Type B pancreatic cell (in vitro differentiated cells): ENCODE data around the gene XRCC4. TPM values are rescaled to one million over a fixed set of nuclear protein-coding genes. Genes with fewer than 3 reads are reported as not detected.
"Not testable (repeated sequence)": the region's sequence is repeated elsewhere in the genome, so short reads cannot be mapped to it uniquely, and the experiment has no call there.

Experiments
- DNase-seq: peaks from one replicate; pipeline ENCODE4 v3.0.0; 2021; ENCODE audit warnings: mixed read lengths; ENCODE audit not compliant: unreplicated experiment; ENCODE audit errors: extremely low spot score
- H3K27ac Mint-ChIP-seq: 2 replicates; pipeline ENCODE4 v1.8.0; 2021; ENCODE audit warnings: mild to moderate bottlenecking, mixed read lengths
- H3K27me3 Mint-ChIP-seq: 2 replicates; pipeline ENCODE4 v1.8.0; 2021; ENCODE audit warnings: mixed read lengths
- H3K36me3 Mint-ChIP-seq: 2 replicates; pipeline ENCODE4 v1.8.0; 2021; ENCODE audit warnings: mixed read lengths
- H3K4me1 Mint-ChIP-seq: one replicate; pipeline ENCODE4 v1.8.0; 2021; ENCODE audit warnings: mixed read lengths; ENCODE audit not compliant: unreplicated experiment
- H3K4me3 Mint-ChIP-seq: 2 replicates; pipeline ENCODE4 v1.8.0; 2021; ENCODE audit warnings: mild to moderate bottlenecking, mixed read lengths
- H3K9me3 Mint-ChIP-seq: 2 replicates; pipeline ENCODE4 v1.8.0; 2021; ENCODE audit warnings: mixed read lengths
- total RNA-seq: library from RNA; stranded (reverse); gene quantifications from 2 replicates; pipeline ENCODE4 v1.2.1, GENCODE V29; 2021; ENCODE audit warnings: low replicate concordance
- TF ChIP-seq, protein P1 (sequence below): fragments of 200-600 bp; sonication (generic); conservative IDR thresholded peaks from 2 replicates; pipeline ENCODE4 v1.5.0; 2021; ENCODE audit warnings: antibody characterized with exemption, mild to moderate bottlenecking

XRCC4 gene
- total RNA-seq, 1 donor from 2014 or later: 7.4 TPM

DNA sequence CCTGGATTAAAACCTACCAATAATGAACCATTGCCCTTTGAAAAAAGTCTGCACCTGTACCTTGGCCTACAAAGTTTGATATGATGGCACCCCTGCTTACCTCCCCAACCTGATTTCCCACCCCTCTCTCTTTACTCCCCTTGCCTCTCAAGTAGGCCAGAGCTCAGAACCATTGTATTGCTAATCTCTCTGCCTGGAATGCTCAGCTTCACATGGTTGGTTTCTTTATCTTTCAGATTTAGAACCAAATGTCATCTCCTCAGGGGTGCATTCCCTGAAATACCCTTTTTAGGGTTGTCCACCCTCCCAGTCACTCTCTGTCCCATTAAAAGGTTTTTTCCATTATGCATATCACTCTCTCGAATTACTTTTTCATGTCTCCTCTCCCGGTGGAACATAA, 277.6 kb downstream of the XRCC4 start:
- TF ChIP-seq, protein P1, sequence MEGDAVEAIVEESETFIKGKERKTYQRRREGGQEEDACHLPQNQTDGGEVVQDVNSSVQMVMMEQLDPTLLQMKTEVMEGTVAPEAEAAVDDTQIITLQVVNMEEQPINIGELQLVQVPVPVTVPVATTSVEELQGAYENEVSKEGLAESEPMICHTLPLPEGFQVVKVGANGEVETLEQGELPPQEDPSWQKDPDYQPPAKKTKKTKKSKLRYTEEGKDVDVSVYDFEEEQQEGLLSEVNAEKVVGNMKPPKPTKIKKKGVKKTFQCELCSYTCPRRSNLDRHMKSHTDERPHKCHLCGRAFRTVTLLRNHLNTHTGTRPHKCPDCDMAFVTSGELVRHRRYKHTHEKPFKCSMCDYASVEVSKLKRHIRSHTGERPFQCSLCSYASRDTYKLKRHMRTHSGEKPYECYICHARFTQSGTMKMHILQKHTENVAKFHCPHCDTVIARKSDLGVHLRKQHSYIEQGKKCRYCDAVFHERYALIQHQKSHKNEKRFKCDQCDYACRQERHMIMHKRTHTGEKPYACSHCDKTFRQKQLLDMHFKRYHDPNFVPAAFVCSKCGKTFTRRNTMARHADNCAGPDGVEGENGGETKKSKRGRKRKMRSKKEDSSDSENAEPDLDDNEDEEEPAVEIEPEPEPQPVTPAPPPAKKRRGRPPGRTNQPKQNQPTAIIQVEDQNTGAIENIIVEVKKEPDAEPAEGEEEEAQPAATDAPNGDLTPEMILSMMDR: no peak
- Mint-ChIP-seq H3K36me3 (no peaks in the 10 kb centered on the region), H3K9me3 (no peaks in the 10 kb centered on the region), H3K27me3 (no peaks in the 10 kb centered on the region), H3K4me1 (no peaks in the 10 kb centered on the region), H3K27ac (no peak overlapping the region), H3K4me3 (no peak overlapping the region)
- DNase-seq: no peak

GRCh38 chr5:83355482-83356014, 278.2 kb downstream of the XRCC4 start:
- H3K4me1 Mint-ChIP-seq, H3K27me3 Mint-ChIP-seq, DNase-seq, H3K9me3 Mint-ChIP-seq, H3K27ac Mint-ChIP-seq, H3K4me3 Mint-ChIP-seq, H3K36me3 Mint-ChIP-seq: not testable (repeated sequence)

DNA sequence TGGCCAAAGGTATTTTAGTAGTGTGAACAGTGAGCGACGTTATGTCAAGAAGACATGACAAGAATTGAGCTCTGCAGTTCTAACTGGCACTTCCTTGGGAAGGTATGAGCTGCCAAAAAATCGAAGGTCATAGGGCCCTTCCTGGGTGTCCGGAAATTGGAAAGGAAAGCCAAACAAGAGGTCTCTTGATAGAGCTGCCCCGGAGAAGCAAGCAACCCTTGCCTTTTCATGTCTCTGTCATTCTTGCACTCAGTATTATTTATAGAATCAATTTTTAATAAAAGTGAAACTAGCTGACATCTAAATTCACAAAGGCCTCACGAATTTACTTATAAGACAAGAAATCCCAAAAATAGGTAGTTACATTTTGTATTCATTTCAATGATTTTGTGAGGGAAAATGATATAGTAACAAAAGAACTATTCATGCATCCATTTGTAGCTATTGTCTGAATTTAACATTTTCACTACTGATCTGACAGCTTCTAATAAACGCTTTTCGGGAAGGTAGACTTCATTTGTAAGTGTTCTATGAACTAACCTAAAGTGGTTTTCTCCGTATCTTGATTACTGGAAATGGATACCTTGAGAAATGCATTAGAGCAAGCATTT, 280.4 kb downstream of the XRCC4 start:
- no peak for DNase-seq
- no peaks in the 10 kb centered on the region for H3K36me3 Mint-ChIP-seq
- no peaks in the 10 kb centered on the region for H3K4me1 Mint-ChIP-seq
- H3K9me3 Mint-ChIP-seq: no peaks in the 10 kb centered on the region
- no peak overlapping the region for H3K4me3 Mint-ChIP-seq
- H3K27me3 Mint-ChIP-seq: no peaks in the 10 kb centered on the region
- TF ChIP-seq, protein P1: no peak
- H3K27ac Mint-ChIP-seq: no peak overlapping the region

DNA sequence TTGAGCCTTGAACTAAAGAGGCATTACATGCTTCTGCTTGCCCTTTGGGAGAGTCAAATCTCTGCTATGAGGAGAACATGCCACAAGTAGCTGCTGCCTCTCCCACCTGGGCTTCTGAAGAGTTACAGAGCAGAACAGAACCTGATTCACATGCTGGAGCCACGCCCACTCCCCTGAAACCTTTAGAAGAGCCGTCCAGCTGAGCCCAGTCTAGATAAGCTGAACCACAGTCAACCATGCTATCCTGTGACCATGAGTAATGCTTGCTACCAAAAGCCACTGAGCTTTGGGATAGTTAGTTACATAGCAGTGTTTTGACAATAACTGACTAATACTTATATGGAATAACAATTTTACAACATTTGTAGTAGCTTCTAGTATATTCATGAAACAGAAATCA, 283.2 kb downstream of the XRCC4 start:
- TF ChIP-seq, protein P1: no peak
- Mint-ChIP-seq H3K9me3 (peaks cover 3% of the 10 kb centered on the region), H3K36me3 (no peaks in the 10 kb centered on the region), H3K4me3 (no peak overlapping the region), H3K27me3 (no peaks in the 10 kb centered on the region), H3K27ac (no peak overlapping the region), H3K4me1 (peaks cover 10% of the 10 kb centered on the region)
- DNase-seq: no peak

GRCh38 chr5:83362526-83362925, 285.2 kb downstream of the XRCC4 start:
- no peaks in the 10 kb centered on the region for H3K36me3 Mint-ChIP-seq
- H3K27ac Mint-ChIP-seq: no peak overlapping the region
- TF ChIP-seq, protein P1: no peak
- H3K27me3 Mint-ChIP-seq: peaks cover 2% of the 10 kb centered on the region
- peaks cover 14% of the 10 kb centered on the region for H3K9me3 Mint-ChIP-seq
- H3K4me1 Mint-ChIP-seq: peaks cover 10% of the 10 kb centered on the region
- H3K4me3 Mint-ChIP-seq: no peak overlapping the region
- DNase-seq: no peak

DNA sequence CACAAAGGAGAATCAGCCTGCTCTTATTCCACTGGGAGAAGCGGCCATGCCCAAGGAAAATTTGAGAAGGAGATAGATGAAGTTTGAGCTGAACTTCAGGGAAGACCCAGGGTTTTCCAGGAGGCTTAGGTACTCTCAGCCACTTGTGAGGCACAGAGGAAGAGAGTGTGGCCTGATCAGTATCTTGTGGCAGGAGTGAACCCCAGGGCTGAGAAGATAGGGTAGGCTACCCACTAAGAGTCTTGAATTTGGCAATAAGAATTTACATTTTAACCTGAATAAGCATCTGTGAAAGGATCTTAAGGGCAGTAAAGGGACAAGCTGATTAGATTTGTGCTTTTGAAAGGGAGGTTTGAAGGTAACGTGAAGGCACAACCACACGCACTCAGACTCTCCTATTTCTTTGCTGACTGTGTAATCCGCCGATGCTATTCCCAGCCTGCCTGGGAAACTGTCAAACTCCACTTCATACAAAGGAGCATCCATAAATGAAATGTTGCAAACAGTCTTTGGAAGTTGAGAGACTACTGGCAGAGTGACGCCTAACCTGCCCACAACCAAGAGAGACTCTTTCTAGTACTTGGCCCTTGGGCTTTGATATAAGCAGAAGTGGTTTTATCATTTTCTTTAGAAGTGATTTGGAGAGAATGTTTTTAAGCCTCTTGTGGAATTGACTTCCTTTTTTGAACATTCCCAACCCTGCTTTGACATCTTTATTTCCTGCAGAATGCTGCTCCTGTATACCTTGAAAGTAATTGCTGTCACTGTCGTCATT, 286.0 kb downstream of the XRCC4 start:
- peaks cover 14% of the 10 kb centered on the region for H3K9me3 Mint-ChIP-seq
- H3K4me3 Mint-ChIP-seq: no peak overlapping the region
- DNase-seq: no peak
- peaks cover 10% of the 10 kb centered on the region for H3K4me1 Mint-ChIP-seq
- TF ChIP-seq, protein P1: no peak
- H3K36me3 Mint-ChIP-seq: no peaks in the 10 kb centered on the region
- H3K27ac Mint-ChIP-seq: no peak overlapping the region
- H3K27me3 Mint-ChIP-seq: peaks cover 2% of the 10 kb centered on the region
